ENCODE data around the gene ABHD16B. TPM values are rescaled to one million over a fixed set of nuclear protein-coding genes. Genes with fewer than 3 reads are reported as not detected.

Gene ABHD16B
- total RNA-seq, 4 donors from 2014 or later, result not detected

GRCh38 chr20:63839620-63840019, 21.7 kb upstream of the ABHD16B start:
- Histone ChIP-seq H3K4me3 (no peak overlapping the region), H3K27ac (no peak overlapping the region), H3K4me1 (peaks cover 1 to 35% (median 7%) of the 10 kb centered on the region in 3 donors), H3K9me3 (no peaks in the 10 kb centered on the region), H3K27me3 (peaks cover 0 to 24% (median 0%) of the 10 kb centered on the region in 4 donors), H3K36me3 (no peaks in the 10 kb centered on the region)
- WGBS, 2 donors, result 79 to 88% methylated on average over 5 to 8 of the region's 13 CpGs
- intact Hi-C loops (cut with DNase I), result no loop called here
- no peak for DNase-seq
- no peak for TF ChIP-seq CTCF (IDR thresholded peaks at IDR 0.05)
- no peak for TF ChIP-seq POLR2A (IDR thresholded peaks at IDR 0.05)

- Histone ChIP-seq H3K36me3 (no peaks in the 10 kb centered on the region), H3K9me3 (no peaks in the 10 kb centered on the region), H3K4me1 (peaks cover 0 to 35% (median 7%) of the 10 kb centered on the region in 3 donors), H3K27me3 (peaks cover 0 to 32% (median 0%) of the 10 kb centered on the region in 4 donors), H3K4me3 (no peak overlapping the region), H3K27ac (no peak overlapping the region)
- TF ChIP-seq POLR2A (IDR thresholded peaks at IDR 0.05), result no peak
- TF ChIP-seq CTCF (IDR thresholded peaks at IDR 0.05), result no peak
- intact Hi-C loops (cut with DNase I), result no loop called here
- 50 to 65% methylated on average over 4 to 6 of the region's 11 CpGs for WGBS, 2 donors
- DNase-seq, result no peak
Observed at GRCh38 chr20:63840405-63840828, 20.9 kb upstream of the ABHD16B start.

GRCh38 chr20:63842258-63842657, 19.0 kb upstream of the ABHD16B start:
- peaks cover 0 to 50% (median 0%) of the 10 kb centered on the region in 4 donors for H3K27me3 ChIP-seq
- WGBS, 2 donors, result 55 to 81% methylated on average over 7 of the region's 9 CpGs
- TF ChIP-seq CTCF (IDR thresholded peaks at IDR 0.05) (no peak), POLR2A (IDR thresholded peaks at IDR 0.05) (no peak)

GRCh38 chr20:63843222-63843621, 18.1 kb upstream of the ABHD16B start:
- no peak overlapping the region for H3K27ac ChIP-seq
- peaks cover 13 to 61% (median 25%) of the 10 kb centered on the region in 3 donors for H3K4me1 ChIP-seq
- peaks cover 0 to 59% (median 0%) of the 10 kb centered on the region in 4 donors for H3K27me3 ChIP-seq
- H3K36me3 ChIP-seq, result no peaks in the 10 kb centered on the region
- DNase-seq, result no peak
- intact Hi-C loops (cut with DNase I), result no loop called here
- H3K4me3 ChIP-seq, result no peak overlapping the region
- 71 to 78% methylated on average over 10 to 12 of the region's 12 CpGs for WGBS, 2 donors
- TF ChIP-seq POLR2A (IDR thresholded peaks at IDR 0.05) (no peak), CTCF (IDR thresholded peaks at IDR 0.05) (no peak)
- H3K9me3 ChIP-seq, result no peaks in the 10 kb centered on the region

More at GRCh38 chr20:63842258-63842657, 19.0 kb upstream of the ABHD16B start:
- no peak overlapping the region for H3K27ac ChIP-seq
- DNase-seq, result no peak
- no peaks in the 10 kb centered on the region for H3K36me3 ChIP-seq
- H3K4me1 ChIP-seq, result peaks cover 10 to 51% (median 21%) of the 10 kb centered on the region in 3 donors
- H3K9me3 ChIP-seq, result no peaks in the 10 kb centered on the region
- H3K4me3 ChIP-seq, result no peak overlapping the region
- intact Hi-C loops (cut with DNase I), result no loop called here

GRCh38 chr20:63843778-63844177, 17.5 kb upstream of the ABHD16B start:
- Histone ChIP-seq H3K27ac (no peak overlapping the region), H3K9me3 (no peaks in the 10 kb centered on the region), H3K4me3 (no peak overlapping the region), H3K27me3 (peaks cover 0 to 64% (median 0%) of the 10 kb centered on the region in 4 donors), H3K4me1 (peaks cover 13 to 64% (median 25%) of the 10 kb centered on the region in 3 donors), H3K36me3 (no peaks in the 10 kb centered on the region)
- intact Hi-C loops (cut with DNase I), result no loop called here
- WGBS, 2 donors, result 6% methylated on average over 3 of the region's 16 CpGs; no CpG with 5 or more reads in 1 of the 2 donors
- no peak for TF ChIP-seq POLR2A (IDR thresholded peaks at IDR 0.05)
- no peak for TF ChIP-seq CTCF (IDR thresholded peaks at IDR 0.05)
- DNase-seq, result no peak
